HG02840 (cell line): ENCODE measurements around the gene SORCS2.

ENCODE experiments used
- ATAC-seq: cut with Tn5 transposase; IDR thresholded peaks from one replicate; pipeline ENCODE4 v1.9.1; 2021; ENCODE audit warnings: mild to moderate bottlenecking, moderate library complexity, moderate number of reproducible peaks; ENCODE audit not compliant: unreplicated experiment, low FRiP score

Gene SORCS2

DNA sequence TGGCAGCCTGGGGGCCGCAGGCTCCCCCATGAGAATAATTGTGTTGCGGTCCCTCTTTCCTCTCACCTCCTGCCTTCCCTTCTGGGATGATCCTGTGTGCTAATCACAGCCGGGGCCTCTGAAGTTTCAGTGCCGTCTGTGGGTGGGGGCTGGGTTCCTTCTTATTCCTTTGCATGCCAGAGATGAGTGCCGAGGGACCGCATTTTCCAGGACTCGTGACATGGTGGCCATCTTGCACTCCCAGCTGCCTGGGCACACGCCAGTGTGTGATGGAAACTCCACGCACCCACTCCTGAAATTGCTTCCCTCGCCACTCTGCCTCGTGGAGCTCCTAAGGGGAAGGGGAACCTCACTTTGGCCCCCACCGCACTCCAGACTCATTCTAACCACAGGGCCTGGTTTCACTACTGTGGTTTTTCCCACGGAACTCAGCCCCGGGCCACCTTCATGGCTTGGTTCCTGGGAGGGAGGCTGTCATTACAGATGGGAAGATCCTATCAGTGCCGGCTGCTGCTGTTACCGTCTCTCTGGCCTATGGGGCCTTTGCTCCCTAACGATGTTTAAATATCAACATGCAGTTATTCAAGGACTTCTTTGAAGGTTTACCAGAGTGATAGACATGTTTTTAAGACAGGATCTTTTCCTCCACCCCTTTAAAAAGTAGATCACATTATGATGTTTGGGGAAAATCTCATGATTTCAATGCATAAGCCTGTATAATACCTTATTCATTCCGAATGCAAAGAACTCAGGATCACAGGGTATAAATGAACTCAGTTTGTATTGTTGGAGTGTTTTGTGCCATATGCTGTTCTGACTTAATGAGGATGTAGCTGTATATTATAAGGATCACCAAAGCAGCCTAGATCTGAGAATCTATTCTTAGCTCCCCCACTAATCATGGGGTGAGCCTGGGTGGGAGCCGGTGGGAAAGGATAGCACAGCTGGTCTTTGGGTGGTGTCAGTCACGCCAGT, 89.6 kb downstream of the SORCS2 start:
- ATAC-seq: no peak

DNA sequence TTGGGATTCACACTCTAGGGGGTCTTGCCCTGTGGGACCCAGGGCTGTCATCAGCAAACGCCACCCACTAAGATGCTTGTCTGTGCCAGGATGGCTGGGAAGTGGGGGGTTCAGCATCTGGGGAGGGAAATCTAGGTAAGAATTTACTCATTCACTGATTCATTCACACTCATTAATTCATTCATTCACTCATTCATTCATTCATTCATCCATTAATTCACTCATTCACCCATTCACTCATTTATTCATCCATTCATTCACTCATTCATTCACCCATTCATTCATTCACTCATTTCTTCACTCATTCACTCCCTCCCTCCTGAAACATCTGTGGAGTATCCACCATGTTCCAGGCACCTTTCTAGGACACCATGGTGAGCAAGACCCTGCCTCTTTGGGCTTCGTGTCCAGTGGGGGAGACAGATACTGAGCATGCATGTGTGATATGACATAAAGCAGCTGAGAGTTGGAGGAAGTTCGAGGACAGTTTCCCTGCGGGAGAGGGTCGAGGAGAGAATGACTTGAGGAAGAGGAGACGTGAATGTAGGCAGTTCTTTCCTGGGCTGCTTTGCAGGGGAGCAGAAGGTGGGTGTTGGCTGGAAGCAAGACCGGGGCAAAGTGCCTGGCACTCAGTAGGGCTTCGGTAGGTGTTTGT, 90.6 kb downstream of the SORCS2 start:
- no peak for ATAC-seq

DNA sequence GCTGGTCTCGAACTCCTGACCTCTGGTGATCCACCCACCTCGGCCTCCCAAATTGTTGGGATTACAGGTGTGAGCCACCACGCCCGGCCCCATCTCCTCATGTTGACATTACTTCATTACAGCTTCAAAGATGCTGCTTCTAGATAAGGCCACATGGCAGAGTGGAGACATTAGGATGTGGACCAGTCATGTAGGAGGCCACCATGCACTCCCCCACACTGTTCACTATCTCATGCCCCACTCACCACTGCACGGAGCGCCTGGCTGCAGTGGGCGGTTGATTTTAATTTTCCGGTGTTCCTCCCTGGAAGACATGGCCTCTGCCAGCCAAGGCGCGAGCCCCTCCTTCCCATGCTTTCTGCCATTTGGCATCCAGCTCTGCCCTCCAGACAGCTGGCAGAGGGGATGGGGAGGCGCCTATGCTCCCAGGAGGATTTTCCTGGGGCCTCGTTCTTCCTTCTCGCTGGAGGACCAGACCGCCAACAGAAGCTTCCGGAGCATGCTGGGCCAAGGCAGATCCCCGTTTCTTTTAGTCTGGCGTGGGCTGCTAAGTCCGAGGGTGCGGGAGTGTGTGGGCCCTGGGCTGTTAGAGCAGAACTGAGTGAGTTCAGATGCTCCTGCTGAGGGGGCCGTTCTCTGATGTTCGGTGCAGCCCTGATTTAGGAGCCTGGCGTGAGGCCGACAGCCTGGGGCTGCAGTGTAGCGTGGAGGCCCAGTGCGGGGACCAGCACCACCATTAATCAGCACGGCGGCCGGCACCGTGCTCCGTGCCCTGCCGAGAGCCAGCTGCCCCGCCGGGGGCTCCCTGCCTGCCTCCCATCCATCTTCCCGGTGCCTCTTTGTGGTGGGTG, 93.1 kb downstream of the SORCS2 start:
- no peak for ATAC-seq

DNA sequence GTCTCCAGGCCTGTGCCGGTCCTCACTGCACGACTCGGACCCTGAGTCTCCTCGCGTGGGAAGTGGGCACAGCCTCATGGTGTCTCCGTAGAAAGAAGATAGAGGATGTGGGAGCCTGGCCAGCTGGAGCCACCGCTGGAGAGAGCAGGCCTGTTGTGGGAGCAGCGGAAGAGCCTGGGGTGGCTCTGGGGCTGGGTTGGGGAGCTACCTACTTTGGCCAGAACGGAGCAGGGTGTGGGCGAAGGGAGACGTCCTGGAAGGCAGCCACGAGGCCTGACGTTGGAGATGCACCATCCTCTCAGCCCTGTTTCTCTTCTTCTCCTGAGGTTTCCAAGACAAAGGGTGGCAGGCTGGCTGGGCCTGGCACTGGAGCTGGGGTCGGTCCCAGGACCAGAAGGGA, 93.8 kb downstream of the SORCS2 start:
- no peak for ATAC-seq

DNA sequence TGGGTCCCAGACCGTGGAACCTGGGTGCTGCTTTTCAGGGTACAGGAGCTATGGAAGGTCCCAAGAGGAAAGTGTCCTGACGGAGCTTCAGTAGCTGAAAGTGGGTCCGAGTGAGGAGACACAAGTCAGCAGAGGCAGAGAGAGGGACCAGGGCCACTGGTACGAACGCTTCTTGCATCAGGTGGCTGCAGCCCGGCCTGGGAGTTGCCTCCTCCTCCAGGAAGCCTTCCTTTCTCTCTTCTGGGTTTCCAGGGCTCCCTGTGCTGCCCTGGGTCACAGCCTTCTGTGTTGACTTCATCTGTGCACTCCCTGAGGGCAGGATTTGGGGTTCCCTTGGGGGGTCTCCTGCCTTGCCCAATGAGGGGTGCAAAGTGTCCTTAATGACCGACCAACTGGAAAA, 94.5 kb downstream of the SORCS2 start:
- no peak for ATAC-seq

DNA sequence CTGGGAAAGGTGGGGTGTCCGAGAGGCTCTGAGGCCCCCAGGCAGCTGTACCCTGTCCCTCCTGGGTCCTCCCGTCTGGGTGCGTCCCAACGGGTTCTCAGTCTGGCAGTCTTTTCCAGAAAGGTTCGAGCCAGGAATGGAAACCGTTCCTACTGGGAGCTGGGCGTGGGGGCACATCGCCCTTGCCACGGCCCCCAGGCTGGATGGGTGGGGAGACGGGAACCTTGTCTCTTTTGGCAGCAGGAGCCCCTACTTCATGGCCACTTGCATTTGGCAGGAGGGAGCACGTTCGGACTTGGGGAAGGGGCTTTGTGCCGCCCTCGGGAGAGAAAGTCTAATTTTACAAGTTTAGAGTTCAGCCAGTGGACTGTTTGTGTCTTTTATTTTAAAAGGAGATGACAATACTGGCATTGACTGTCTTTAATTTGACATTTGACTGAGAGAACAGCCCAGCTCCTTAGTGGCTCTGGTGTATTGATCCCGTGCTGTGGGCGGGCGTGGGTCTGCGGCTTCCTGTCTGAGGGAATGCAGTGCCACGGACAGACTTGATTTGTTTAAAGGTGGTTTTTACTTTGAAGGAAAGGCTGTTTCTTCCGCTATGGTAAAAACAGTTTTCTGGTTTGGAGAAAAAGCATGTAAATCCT, 95.1 kb downstream of the SORCS2 start:
- no peak for ATAC-seq

DNA sequence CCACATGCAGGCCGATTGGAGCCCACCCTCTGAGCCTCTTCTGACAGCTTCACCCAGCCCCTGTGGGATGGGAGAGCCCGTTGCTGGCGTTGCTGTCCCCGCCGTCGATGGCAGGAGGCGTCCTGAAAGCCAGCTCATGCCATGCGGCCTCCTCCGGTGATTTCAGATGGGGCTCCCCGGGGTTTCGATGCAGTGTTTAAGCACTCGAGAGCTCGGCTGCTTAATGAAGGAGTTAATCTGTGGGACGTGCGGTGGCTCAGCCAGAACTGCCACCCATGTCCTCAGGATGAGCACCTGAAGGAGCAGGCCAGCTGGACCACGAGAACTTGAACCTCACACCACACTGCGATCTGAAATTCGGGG, 95.6 kb downstream of the SORCS2 start:
- no peak for ATAC-seq

GRCh38 chr4:7288751-7289523, 96.6 kb downstream of the SORCS2 start:
- ATAC-seq: no peak

DNA sequence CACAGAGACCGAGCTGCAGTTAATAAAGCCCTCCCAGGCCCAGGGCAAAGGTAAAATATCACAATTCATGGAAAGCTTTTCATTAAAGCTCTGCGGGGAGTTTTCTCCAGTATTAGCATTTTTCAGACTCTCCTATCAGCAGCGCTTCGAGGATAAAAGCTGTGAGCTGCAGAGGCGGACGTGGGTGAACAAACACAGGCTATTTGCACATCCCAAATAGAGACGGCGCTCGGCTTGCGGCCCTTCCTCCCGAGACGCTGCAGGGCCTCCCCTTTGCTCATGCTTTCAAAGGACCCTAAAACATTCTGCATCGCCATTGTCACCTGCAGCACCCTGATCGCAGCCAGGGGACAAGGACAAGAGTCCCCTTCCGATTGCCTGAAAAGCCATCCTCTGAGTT, 97.3 kb downstream of the SORCS2 start:
- no peak for ATAC-seq

DNA sequence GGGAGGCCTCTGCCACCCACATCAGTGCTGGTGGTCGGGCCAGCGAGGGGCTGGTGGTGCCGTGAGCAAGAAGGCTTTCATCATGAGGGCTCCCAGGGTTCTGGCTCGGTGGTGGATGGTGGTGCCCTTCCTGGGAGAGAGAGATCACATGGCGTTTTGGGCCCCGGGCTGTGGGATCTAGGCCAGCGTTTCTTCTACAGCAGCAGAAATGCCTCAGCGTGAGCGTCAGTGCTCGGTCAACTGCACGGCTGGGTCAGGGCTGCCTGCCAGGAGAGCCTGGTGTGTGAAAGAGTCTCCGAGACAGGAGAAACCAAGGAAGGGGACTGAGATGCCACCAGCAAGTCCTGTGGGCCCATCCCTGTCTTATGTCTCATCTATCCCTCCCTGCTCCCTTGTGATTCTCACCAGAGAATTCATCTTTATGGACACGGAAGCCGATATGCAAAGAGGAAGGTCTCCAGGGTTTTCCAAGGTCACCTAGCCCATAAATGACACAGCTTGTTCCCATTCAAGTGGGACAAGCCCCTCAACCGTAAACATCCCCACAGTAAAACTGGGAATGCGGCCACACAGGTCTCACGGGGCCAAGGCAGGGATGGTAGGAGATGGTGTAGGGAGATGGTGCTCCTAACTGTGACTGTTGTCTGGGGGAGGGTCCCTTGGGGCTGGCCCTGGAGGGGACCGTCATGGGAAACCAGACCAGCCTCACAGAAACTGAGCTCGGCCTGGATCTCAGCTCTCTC, 99.2 kb downstream of the SORCS2 start:
- ATAC-seq: no peak

DNA sequence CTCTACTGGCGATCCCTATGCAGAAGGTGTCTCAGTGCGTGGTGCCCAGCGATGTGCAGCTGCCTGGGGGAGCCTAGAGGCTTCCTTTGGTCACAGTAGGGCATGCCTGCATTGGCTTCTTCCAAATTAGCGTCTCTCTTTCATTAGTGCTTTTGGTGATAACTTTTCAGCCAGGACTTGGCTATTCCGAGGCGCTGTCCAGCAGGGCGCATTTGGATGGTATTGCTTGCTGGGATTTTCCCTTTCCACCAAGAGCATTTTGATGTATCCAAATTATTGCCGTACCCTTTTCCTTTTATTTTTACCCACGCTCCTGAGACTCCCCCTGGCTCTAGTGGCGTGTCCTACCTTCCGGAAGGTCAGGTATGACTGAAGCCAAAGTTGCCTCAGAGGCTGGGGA, 101.4 kb downstream of the SORCS2 start:
- no peak for ATAC-seq

DNA sequence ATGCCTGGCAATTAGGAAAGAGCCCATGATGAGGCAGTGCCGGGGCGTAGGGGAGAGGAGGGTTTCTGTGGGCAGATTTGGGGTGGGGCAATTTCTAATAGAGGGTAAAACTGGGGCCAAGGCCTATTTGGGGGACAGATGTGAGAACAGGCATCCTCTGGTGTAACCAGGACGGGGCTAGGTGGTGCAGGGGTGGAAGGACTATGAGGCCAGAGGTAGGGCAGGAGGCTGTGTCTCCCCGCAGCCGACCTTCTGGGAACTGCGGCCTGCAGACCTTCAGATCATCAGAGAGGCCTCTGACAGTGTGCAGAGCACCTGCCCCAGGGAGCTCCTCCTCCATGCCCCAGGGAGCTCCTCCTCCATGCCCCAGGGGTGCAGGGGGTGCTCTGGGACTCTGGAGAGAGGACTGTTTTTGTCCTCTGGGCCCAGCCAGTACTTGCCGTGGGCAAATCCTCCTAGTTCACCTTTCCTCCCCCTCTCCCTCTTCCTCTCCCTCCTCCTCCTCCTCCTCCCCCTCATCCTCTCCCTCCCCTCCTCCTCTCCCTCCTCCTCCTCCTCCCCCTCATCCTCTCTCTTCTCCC, 101.9 kb downstream of the SORCS2 start:
- no peak for ATAC-seq

- no peak for ATAC-seq
Observed at GRCh38 chr4:7295197-7295910, 103.0 kb downstream of the SORCS2 start.

- no peak for ATAC-seq
Observed at GRCh38 chr4:7295911-7296660, 103.7 kb downstream of the SORCS2 start.

GRCh38 chr4:7296661-7297335, 104.5 kb downstream of the SORCS2 start:
- ATAC-seq: no peak

DNA sequence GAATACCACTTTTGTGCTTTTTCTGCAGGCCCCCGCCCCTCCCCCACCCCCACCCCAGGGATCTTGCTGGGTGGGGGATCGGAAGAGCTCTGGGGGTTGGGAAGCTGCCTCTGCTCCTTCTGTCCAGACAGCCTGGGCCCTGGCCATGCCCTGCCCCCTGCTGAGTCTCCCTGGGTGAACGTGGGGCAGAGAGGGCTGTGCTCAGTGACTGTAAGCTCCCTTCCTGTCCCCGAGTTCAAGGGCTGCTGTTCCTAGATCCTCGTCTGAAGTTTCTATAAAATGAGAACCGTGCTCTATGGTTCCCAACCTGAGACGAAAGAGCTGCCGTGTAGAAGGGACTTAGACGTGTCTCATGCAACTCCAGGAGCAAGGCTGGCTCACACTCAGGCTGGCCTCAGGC, 105.0 kb downstream of the SORCS2 start:
- no peak for ATAC-seq

- ATAC-seq: no peak
Observed at GRCh38 chr4:7297881-7298280, 105.5 kb downstream of the SORCS2 start.
